Endodermal cell (in vitro differentiated cells): Measurements from ENCODE around the gene PARD3B. TPM values are rescaled to one million over a fixed set of nuclear protein-coding genes. Genes with fewer than 3 reads are reported as not detected.

Experiments used
- DNase-seq: peaks from one replicate; pipeline ENCODE4 v3.0.0-alpha.2; 2017
- H3K27ac ChIP-seq: 2 replicates; pipeline ENCODE4 v1.5.1; 2013; ENCODE audit warnings: mild to moderate bottlenecking, low read depth, low read length, moderate library complexity
- H3K27me3 ChIP-seq: 2 replicates; pipeline ENCODE4 v1.6.1; 2013; ENCODE audit warnings: mild to moderate bottlenecking, low read length, moderate library complexity; ENCODE audit not compliant: insufficient read depth, control insufficient read depth, poor library complexity, severe bottlenecking
- H3K36me3 ChIP-seq: 2 replicates; pipeline ENCODE4 v1.7.0; 2013; ENCODE audit warnings: mild to moderate bottlenecking, low read length, moderate library complexity; ENCODE audit not compliant: control insufficient read depth, insufficient read depth
- H3K4me1 ChIP-seq: one replicate; pipeline ENCODE4 v1.7.0; 2013; ENCODE audit warnings: low read length; ENCODE audit not compliant: control insufficient read depth, insufficient read depth
- H3K4me3 ChIP-seq: 2 replicates; pipeline ENCODE4 v1.5.1; 2013; ENCODE audit warnings: mild to moderate bottlenecking, low read length, moderate library complexity
- H3K9ac ChIP-seq: 2 replicates; pipeline ENCODE4 v1.6.1; 2013; ENCODE audit warnings: mild to moderate bottlenecking, low read length, moderate library complexity; ENCODE audit not compliant: poor library complexity, severe bottlenecking; ENCODE audit errors: extremely low read depth
- H3K9me3 ChIP-seq: 2 replicates; pipeline ENCODE4 v1.6.1; 2013; ENCODE audit warnings: mild to moderate bottlenecking, low read length, moderate library complexity; ENCODE audit not compliant: control insufficient read depth
- H3K27ac Mint-ChIP-seq: 2 replicates; pipeline ENCODE4 v1.8.0; 2020; ENCODE audit warnings: mixed read lengths
- H3K27me3 Mint-ChIP-seq: 2 replicates; pipeline ENCODE4 v1.8.0; 2021; ENCODE audit warnings: mild to moderate bottlenecking, mixed read lengths; ENCODE audit not compliant: insufficient read depth
- H3K36me3 Mint-ChIP-seq: 2 replicates; pipeline ENCODE4 v1.8.0; 2020; ENCODE audit warnings: low read depth, mixed read lengths
- H3K4me1 Mint-ChIP-seq: 2 replicates; pipeline ENCODE4 v1.8.0; 2020; ENCODE audit warnings: mixed read lengths
- H3K4me3 Mint-ChIP-seq: 2 replicates; pipeline ENCODE4 v1.8.0; 2020; ENCODE audit warnings: mild to moderate bottlenecking, moderate library complexity, mixed read lengths
- H3K9me3 Mint-ChIP-seq: 2 replicates; pipeline ENCODE4 v1.8.0; 2020; ENCODE audit warnings: mild to moderate bottlenecking, mixed read lengths
- CTCF ChIP-seq: fragments of 200-600 bp; sonication (generic); conservative IDR thresholded peaks from 2 replicates; pipeline ENCODE4 v1.5.0; 2021; ENCODE audit warnings: antibody characterized with exemption, mild to moderate bottlenecking
- WGBS, 2 experiments: methylation state at CpG; one replicate each; pipeline versions ENCODE4 v1.1.5 to v1.1.7; 2013; ENCODE audit warnings: missing lambda C conversion rate in 2 of 2, mixed read lengths in 1 of 2; ENCODE audit not compliant: insufficient coverage in 1 of 2, insufficient read length in 1 of 2; 5-methylcytosine and 5-hydroxymethylcytosine counted together
- total RNA-seq, 2 donors: library from RNA; stranded (reverse); fragmentation: NEBNext Ultra II Directional in 1 of 2; extraction: Animal tissue kit (Norgen Biotek cat#: 25700) in 1 of 2; gene quantifications; 2 replicates in 1 of 2; 3 replicates in 1 of 2; pipeline ENCODE4 v1.2.1, GENCODE V29; 2021

PARD3B gene
- total RNA-seq, 2 donors from 2014 or later: 2.5 to 5.6 TPM

- Histone ChIP-seq H3K4me1 (no peaks in the 10 kb centered on the region), H3K27me3 (no peaks in the 10 kb centered on the region), H3K36me3 (no peaks in the 10 kb centered on the region), H3K27ac (no peak overlapping the region), H3K9me3 (no peaks in the 10 kb centered on the region), H3K9ac (no peak overlapping the region), H3K4me3 (no peak overlapping the region)
- H3K4me3 Mint-ChIP-seq: no peak overlapping the region
- no peaks in the 10 kb centered on the region for H3K27me3 Mint-ChIP-seq
- H3K9me3 Mint-ChIP-seq: no peaks in the 10 kb centered on the region
- WGBS, 2 experiments: 90 to 97% methylated on average over 3 of the region's 3 CpGs
- peaks cover 4% of the 10 kb centered on the region for H3K4me1 Mint-ChIP-seq
- no peaks in the 10 kb centered on the region for H3K36me3 Mint-ChIP-seq
- TF ChIP-seq CTCF: no peak
- DNase-seq: no peak
- H3K27ac Mint-ChIP-seq: no peak overlapping the region
These were observed 87.1 kb downstream of the PARD3B start for GRCh38 chr2:204632410-204632809.

DNA sequence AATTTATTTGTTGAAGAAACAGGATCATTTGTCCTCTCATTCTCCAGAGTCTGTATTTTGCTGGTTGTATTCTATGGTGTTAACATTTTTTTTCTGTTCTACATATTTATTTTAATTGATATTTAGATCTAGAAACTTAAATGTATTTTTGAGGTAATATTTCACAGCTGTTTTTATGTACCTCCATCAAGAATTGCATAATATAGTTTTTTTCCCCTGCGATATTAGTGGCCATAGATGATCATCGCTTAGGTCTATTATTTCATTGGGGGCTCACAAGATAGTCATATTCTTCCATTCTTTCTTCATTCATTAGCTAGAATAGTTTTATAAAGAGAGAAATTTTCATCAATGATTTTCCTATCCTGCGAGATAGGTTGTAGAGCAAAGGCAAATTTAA, 89.3 kb downstream of the PARD3B start:
- peaks cover 4% of the 10 kb centered on the region for H3K4me1 Mint-ChIP-seq
- no peak overlapping the region for H3K4me3 Mint-ChIP-seq
- no peaks in the 10 kb centered on the region for H3K27me3 ChIP-seq
- WGBS, 2 experiments: 88 to 95% methylated on average over 1 to 3 of the region's 3 CpGs
- no peaks in the 10 kb centered on the region for H3K27me3 Mint-ChIP-seq
- no peak overlapping the region for H3K27ac Mint-ChIP-seq
- DNase-seq: no peak
- H3K27ac ChIP-seq: no peak overlapping the region
- no peak overlapping the region for H3K9ac ChIP-seq
- no peak overlapping the region for H3K4me3 ChIP-seq
- no peaks in the 10 kb centered on the region for H3K9me3 Mint-ChIP-seq
- no peaks in the 10 kb centered on the region for H3K36me3 Mint-ChIP-seq
- H3K9me3 ChIP-seq: no peaks in the 10 kb centered on the region
- H3K4me1 ChIP-seq: no peaks in the 10 kb centered on the region
- H3K36me3 ChIP-seq: no peaks in the 10 kb centered on the region
- no peak for TF ChIP-seq CTCF

GRCh38 chr2:204635478-204635877, 90.2 kb downstream of the PARD3B start:
- WGBS, 2 experiments: 56 to 100% methylated on average over 1 to 3 of the region's 3 CpGs
- no peaks in the 10 kb centered on the region for H3K27me3 ChIP-seq
- no peak overlapping the region for H3K9ac ChIP-seq
- no peak for DNase-seq
- H3K4me3 Mint-ChIP-seq: no peak overlapping the region
- no peaks in the 10 kb centered on the region for H3K36me3 Mint-ChIP-seq
- H3K4me1 Mint-ChIP-seq: peaks cover 4% of the 10 kb centered on the region
- H3K27ac ChIP-seq: no peak overlapping the region
- H3K4me1 ChIP-seq: no peaks in the 10 kb centered on the region
- H3K27ac Mint-ChIP-seq: no peak overlapping the region
- TF ChIP-seq CTCF: no peak
- H3K36me3 ChIP-seq: no peaks in the 10 kb centered on the region
- no peak overlapping the region for H3K4me3 ChIP-seq
- no peaks in the 10 kb centered on the region for H3K9me3 ChIP-seq
- no peaks in the 10 kb centered on the region for H3K27me3 Mint-ChIP-seq
- no peaks in the 10 kb centered on the region for H3K9me3 Mint-ChIP-seq
